MG63 (cell line): Measurements from ENCODE around the gene RRAS2. TPM values are rescaled to one million over a fixed set of nuclear protein-coding genes. Genes with fewer than 3 reads are reported as not detected.
"Not testable (repeated sequence)": the region's sequence is repeated elsewhere in the genome, so short reads cannot be mapped to it uniquely, and the experiment has no call there.

Source experiments
- DNase-seq: peaks from one replicate; pipeline ENCODE4 v3.0.0-alpha.2; 2020
- H3K27me3 ChIP-seq: fragments of 250-450 bp; sonication (Bioruptor Pico); 2 replicates; pipeline ENCODE4 v1.5.1; 2020; ENCODE audit warnings: mild to moderate bottlenecking, moderate library complexity
- H3K36me3 ChIP-seq: fragments of 250-450 bp; sonication (Bioruptor Pico); 2 replicates; pipeline ENCODE4 v1.5.1; 2020; ENCODE audit warnings: mild to moderate bottlenecking, moderate library complexity
- H3K4me3 ChIP-seq: fragments of 250-450 bp; sonication (Bioruptor Pico); 2 replicates; pipeline ENCODE4 v1.5.1; 2020; ENCODE audit warnings: mild to moderate bottlenecking, moderate library complexity
- H3K9me3 ChIP-seq: fragments of 250-450 bp; sonication (Bioruptor Pico); 2 replicates; pipeline ENCODE4 v1.5.1; 2020; ENCODE audit warnings: mild to moderate bottlenecking, moderate library complexity
- total RNA-seq: library from RNA; depleted of rRNA; stranded (reverse); fragments of >200 nt; shearing (Covaris generic); gene quantifications from 2 replicates; pipeline ENCODE4 v1.2.3, GENCODE V29; 2014; ENCODE audit warnings: low replicate concordance

Gene RRAS2
- total RNA-seq, 1 experiment from 2014 or later = 169 TPM

- DNase-seq = no peak
- Histone ChIP-seq H3K4me3 (no peak overlapping the region), H3K27me3 (no peaks in the 10 kb centered on the region), H3K36me3 (peaks cover 3% of the 10 kb centered on the region; the same call in 1 of the 2 replicates), H3K9me3 (no peaks in the 10 kb centered on the region)
These were observed 54.4 kb downstream of the RRAS2 start for GRCh38 chr11:14304601-14305000.

GRCh38 chr11:14300661-14301304 is 58.2 kb downstream of the RRAS2 start:
- Histone ChIP-seq H3K4me3 (no peak overlapping the region), H3K36me3 (no peaks in the 10 kb centered on the region; the same call in 1 of the 2 replicates), H3K9me3 (no peaks in the 10 kb centered on the region), H3K27me3 (no peaks in the 10 kb centered on the region)
- DNase-seq = peak; percentile 23

GRCh38 chr11:14299921-14300320 is 59.1 kb downstream of the RRAS2 start:
- peaks cover 7% of the 10 kb centered on the region for H3K36me3 ChIP-seq
- no peak overlapping the region for H3K4me3 ChIP-seq
- DNase-seq = no peak
- no peaks in the 10 kb centered on the region for H3K9me3 ChIP-seq
- no peaks in the 10 kb centered on the region for H3K27me3 ChIP-seq

- no peak for DNase-seq
- no peaks in the 10 kb centered on the region for H3K9me3 ChIP-seq
- no peaks in the 10 kb centered on the region for H3K27me3 ChIP-seq
- H3K4me3 ChIP-seq = no peak overlapping the region
- H3K36me3 ChIP-seq = peaks cover 80% of the 10 kb centered on the region
These were observed 68.6 kb downstream of the RRAS2 start for GRCh38 chr11:14290422-14290821.

GRCh38 chr11:14288189-14288935 is 70.6 kb downstream of the RRAS2 start:
- Histone ChIP-seq H3K9me3 (no peaks in the 10 kb centered on the region), H3K36me3 (peaks cover 72% of the 10 kb centered on the region), H3K27me3 (no peaks in the 10 kb centered on the region), H3K4me3 (no peak overlapping the region)
- no peak for DNase-seq

- peaks cover 49% of the 10 kb centered on the region for H3K36me3 ChIP-seq
- not testable (repeated sequence) for H3K4me3 ChIP-seq, H3K27me3 ChIP-seq, H3K9me3 ChIP-seq, DNase-seq
These were observed 80.1 kb downstream of the RRAS2 start for GRCh38 chr11:14278869-14279268.

GRCh38 chr11:14275076-14275475 is 83.9 kb downstream of the RRAS2 start:
- DNase-seq = no peak
- H3K36me3 ChIP-seq = peaks cover 39% of the 10 kb centered on the region
- H3K27me3 ChIP-seq = no peaks in the 10 kb centered on the region
- no peak overlapping the region for H3K4me3 ChIP-seq
- no peaks in the 10 kb centered on the region for H3K9me3 ChIP-seq

GRCh38 chr11:14273895-14274294 is 85.1 kb downstream of the RRAS2 start:
- H3K36me3 ChIP-seq = peaks cover 37% of the 10 kb centered on the region
- H3K9me3 ChIP-seq = no peaks in the 10 kb centered on the region
- no peak for DNase-seq
- H3K27me3 ChIP-seq = no peaks in the 10 kb centered on the region
- no peak overlapping the region for H3K4me3 ChIP-seq

- H3K4me3 ChIP-seq = no peak overlapping the region
- H3K36me3 ChIP-seq = peaks cover 39% of the 10 kb centered on the region
- H3K9me3 ChIP-seq = no peaks in the 10 kb centered on the region
- H3K27me3 ChIP-seq = no peaks in the 10 kb centered on the region
- DNase-seq = no peak
These were observed 88.1 kb downstream of the RRAS2 start for GRCh38 chr11:14270690-14271542.

GRCh38 chr11:14269692-14270573 is 89.0 kb downstream of the RRAS2 start:
- Histone ChIP-seq H3K9me3 (no peaks in the 10 kb centered on the region), H3K4me3 (no peak overlapping the region), H3K36me3 (peaks cover 38% of the 10 kb centered on the region), H3K27me3 (no peaks in the 10 kb centered on the region)
- DNase-seq = no peak

- Histone ChIP-seq H3K4me3 (no peak overlapping the region), H3K9me3 (no peaks in the 10 kb centered on the region), H3K27me3 (no peaks in the 10 kb centered on the region), H3K36me3 (peaks cover 33% of the 10 kb centered on the region)
- DNase-seq = no peak
These were observed 90.9 kb downstream of the RRAS2 start for GRCh38 chr11:14267861-14268635.

- Histone ChIP-seq H3K9me3 (no peaks in the 10 kb centered on the region), H3K27me3 (no peaks in the 10 kb centered on the region), H3K36me3 (peaks cover 29% of the 10 kb centered on the region), H3K4me3 (no peak overlapping the region)
- no peak for DNase-seq
These were observed 92.4 kb downstream of the RRAS2 start for GRCh38 chr11:14266622-14267021.

- Histone ChIP-seq H3K36me3 (peaks cover 26% of the 10 kb centered on the region), H3K4me3 (no peak overlapping the region), H3K27me3 (no peaks in the 10 kb centered on the region), H3K9me3 (no peaks in the 10 kb centered on the region)
- no peak for DNase-seq
These were observed 94.0 kb downstream of the RRAS2 start for GRCh38 chr11:14264966-14265365.

GRCh38 chr11:14262271-14262846 is 96.6 kb downstream of the RRAS2 start:
- Histone ChIP-seq H3K9me3 (no peaks in the 10 kb centered on the region), H3K36me3 (peaks cover 16% of the 10 kb centered on the region), H3K4me3 (no peak overlapping the region), H3K27me3 (no peaks in the 10 kb centered on the region)
- DNase-seq = no peak

GRCh38 chr11:14261066-14261465 is 97.9 kb downstream of the RRAS2 start:
- Histone ChIP-seq H3K9me3 (no peaks in the 10 kb centered on the region), H3K36me3 (peaks cover 14% of the 10 kb centered on the region), H3K27me3 (no peaks in the 10 kb centered on the region), H3K4me3 (no peak overlapping the region)
- no peak for DNase-seq
